Osteoblast (primary cell): ENCODE measurements around the gene CTTNBP2. TPM values are rescaled to one million over a fixed set of nuclear protein-coding genes. Genes with fewer than 3 reads are reported as not detected.

Experiments
- DNase-seq: peaks from one replicate; pipeline ENCODE4 v3.0.0; 2011; ENCODE audit warnings: low spot score, mixed read lengths; ENCODE audit not compliant: insufficient read length; ENCODE audit errors: missing footprints
- H2AFZ ChIP-seq: 2 replicates; pipeline ENCODE4 v1.6.0; 2011; ENCODE audit warnings: mild to moderate bottlenecking, low read length
- H3K27ac ChIP-seq: 2 replicates; pipeline ENCODE4 v1.5.1; 2011; ENCODE audit warnings: mild to moderate bottlenecking, low read depth, low read length, moderate library complexity
- H3K27me3 ChIP-seq: 2 replicates; pipeline ENCODE4 v1.6.0; 2012; ENCODE audit warnings: mild to moderate bottlenecking, control low read depth, inconsistent platforms, low read length, moderate library complexity; ENCODE audit not compliant: insufficient read depth
- H3K36me3 ChIP-seq: 2 replicates; pipeline ENCODE4 v1.5.1; 2011; ENCODE audit warnings: mild to moderate bottlenecking, low read length, control low read depth, moderate library complexity; ENCODE audit not compliant: insufficient read depth
- H3K4me1 ChIP-seq: 2 replicates; pipeline ENCODE4 v1.5.1; 2011; ENCODE audit warnings: mild to moderate bottlenecking, low read length, control low read depth, moderate library complexity; ENCODE audit not compliant: insufficient read depth
- H3K4me2 ChIP-seq: 2 replicates; pipeline ENCODE4 v1.6.0; 2011; ENCODE audit warnings: mild to moderate bottlenecking, low read length; ENCODE audit not compliant: insufficient read depth
- H3K4me3 ChIP-seq: fragments of 200-600 bp; sonication (generic); 3 replicates; pipeline ENCODE4 v1.5.1; 2012; ENCODE audit warnings: mild to moderate bottlenecking, low read length, inconsistent platforms; ENCODE audit not compliant: insufficient read depth
- H3K79me2 ChIP-seq: 2 replicates; pipeline ENCODE4 v1.6.0; 2012; ENCODE audit warnings: mild to moderate bottlenecking, low read length, control low read depth, inconsistent platforms; ENCODE audit not compliant: insufficient read depth
- H3K9me3 ChIP-seq: 2 replicates; pipeline ENCODE4 v1.5.1; 2011; ENCODE audit warnings: low read depth, low read length, control low read depth
- H4K20me1 ChIP-seq: 2 replicates; pipeline ENCODE4 v1.6.0; 2012; ENCODE audit warnings: mild to moderate bottlenecking, low read length, control low read depth; ENCODE audit not compliant: insufficient read depth
- CTCF ChIP-seq: IDR thresholded peaks from 2 replicates; pipeline ENCODE4 v1.5.1; 2011; ENCODE audit warnings: mild to moderate bottlenecking, low read depth, low read length, moderate library complexity; ENCODE audit errors: extremely low read depth
- total RNA-seq: library from RNA; depleted of rRNA; stranded (reverse); fragments of >200 nt; gene quantifications from 2 replicates; pipeline ENCODE4 v1.2.3, GENCODE V29; 2012

Gene CTTNBP2
- total RNA-seq, 1 donor: 1.1 TPM

GRCh38 chr7:117781707-117782106 lies 91.5 kb downstream of the CTTNBP2 start:
- H3K4me3 ChIP-seq: no peak overlapping the region
- H3K79me2 ChIP-seq: no peaks in the 10 kb centered on the region
- DNase-seq: no peak
- no peaks in the 10 kb centered on the region for H4K20me1 ChIP-seq
- H3K27ac ChIP-seq: no peak overlapping the region
- H2AFZ ChIP-seq: no peak overlapping the region
- H3K27me3 ChIP-seq: no peaks in the 10 kb centered on the region
- H3K4me2 ChIP-seq: no peak overlapping the region
- no peaks in the 10 kb centered on the region for H3K4me1 ChIP-seq
- no peaks in the 10 kb centered on the region for H3K9me3 ChIP-seq
- no peaks in the 10 kb centered on the region for H3K36me3 ChIP-seq
- no peak for TF ChIP-seq CTCF

GRCh38 chr7:117780832-117781231 lies 92.4 kb downstream of the CTTNBP2 start:
- Histone ChIP-seq H3K4me2 (no peak overlapping the region), H3K79me2 (no peaks in the 10 kb centered on the region), H3K27me3 (no peaks in the 10 kb centered on the region), H2AFZ (peak overlapping the region; percentile 73), H3K4me1 (no peaks in the 10 kb centered on the region), H3K36me3 (no peaks in the 10 kb centered on the region), H4K20me1 (no peaks in the 10 kb centered on the region), H3K9me3 (no peaks in the 10 kb centered on the region), H3K4me3 (no peak overlapping the region), H3K27ac (no peak overlapping the region)
- no peak for TF ChIP-seq CTCF
- no peak for DNase-seq

GRCh38 chr7:117777335-117778142 lies 95.7 kb downstream of the CTTNBP2 start:
- no peaks in the 10 kb centered on the region for H3K9me3 ChIP-seq
- no peaks in the 10 kb centered on the region for H3K4me1 ChIP-seq
- H2AFZ ChIP-seq: no peak overlapping the region
- H3K36me3 ChIP-seq: no peaks in the 10 kb centered on the region
- no peak for TF ChIP-seq CTCF
- no peaks in the 10 kb centered on the region for H3K79me2 ChIP-seq
- H3K4me2 ChIP-seq: no peak overlapping the region
- no peak overlapping the region for H3K27ac ChIP-seq
- H4K20me1 ChIP-seq: no peaks in the 10 kb centered on the region
- no peak for DNase-seq
- no peaks in the 10 kb centered on the region for H3K27me3 ChIP-seq
- H3K4me3 ChIP-seq: no peak overlapping the region

- Histone ChIP-seq H2AFZ (no peak overlapping the region), H3K27ac (no peak overlapping the region), H3K79me2 (no peaks in the 10 kb centered on the region), H3K4me2 (no peak overlapping the region), H3K9me3 (no peaks in the 10 kb centered on the region), H3K36me3 (no peaks in the 10 kb centered on the region), H3K27me3 (no peaks in the 10 kb centered on the region), H3K4me3 (no peak overlapping the region), H4K20me1 (no peaks in the 10 kb centered on the region), H3K4me1 (no peaks in the 10 kb centered on the region)
- no peak for DNase-seq
- TF ChIP-seq CTCF: no peak
Measured at GRCh38 chr7:117776224-117776623, 97.0 kb downstream of the CTTNBP2 start.
